GM12874 (cell line): ENCODE measurements around the gene AGPAT3.

Experiments
- TF ChIP-seq, protein P1 (sequence below): IDR thresholded peaks from 2 replicates; pipeline ENCODE4 v1.5.1; 2011; ENCODE audit warnings: low read depth, mild to moderate bottlenecking, control low read depth, low read length, moderate library complexity; ENCODE audit not compliant: insufficient read depth

The AGPAT3 gene

DNA sequence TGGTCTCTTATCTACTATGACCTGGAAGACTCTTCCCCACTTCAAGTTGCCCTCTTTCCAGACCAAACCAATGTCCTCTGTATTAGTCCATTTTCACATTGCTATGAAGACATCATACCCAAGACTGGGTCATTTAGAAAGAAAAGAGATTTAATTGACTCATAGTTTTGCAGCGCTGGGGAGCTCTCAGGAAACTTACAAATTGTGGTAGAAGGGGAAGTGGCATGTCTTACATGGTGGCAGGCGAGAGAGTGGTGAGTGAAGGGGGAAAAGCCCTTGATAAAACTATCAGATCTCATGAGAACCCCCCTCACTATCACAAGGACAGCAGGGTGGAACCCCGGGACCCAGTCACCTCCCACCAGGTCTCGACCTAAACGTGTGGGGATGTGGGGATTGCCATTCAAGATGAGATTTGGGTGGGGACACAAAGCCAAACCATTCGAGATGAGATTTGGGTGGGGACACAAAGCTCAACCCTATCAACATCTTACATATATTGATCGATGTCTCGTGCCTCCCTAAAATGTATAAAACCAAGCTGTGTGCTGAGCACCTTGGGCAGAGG lies 14.2 kb upstream of the AGPAT3 start:
- TF ChIP-seq, protein P1, sequence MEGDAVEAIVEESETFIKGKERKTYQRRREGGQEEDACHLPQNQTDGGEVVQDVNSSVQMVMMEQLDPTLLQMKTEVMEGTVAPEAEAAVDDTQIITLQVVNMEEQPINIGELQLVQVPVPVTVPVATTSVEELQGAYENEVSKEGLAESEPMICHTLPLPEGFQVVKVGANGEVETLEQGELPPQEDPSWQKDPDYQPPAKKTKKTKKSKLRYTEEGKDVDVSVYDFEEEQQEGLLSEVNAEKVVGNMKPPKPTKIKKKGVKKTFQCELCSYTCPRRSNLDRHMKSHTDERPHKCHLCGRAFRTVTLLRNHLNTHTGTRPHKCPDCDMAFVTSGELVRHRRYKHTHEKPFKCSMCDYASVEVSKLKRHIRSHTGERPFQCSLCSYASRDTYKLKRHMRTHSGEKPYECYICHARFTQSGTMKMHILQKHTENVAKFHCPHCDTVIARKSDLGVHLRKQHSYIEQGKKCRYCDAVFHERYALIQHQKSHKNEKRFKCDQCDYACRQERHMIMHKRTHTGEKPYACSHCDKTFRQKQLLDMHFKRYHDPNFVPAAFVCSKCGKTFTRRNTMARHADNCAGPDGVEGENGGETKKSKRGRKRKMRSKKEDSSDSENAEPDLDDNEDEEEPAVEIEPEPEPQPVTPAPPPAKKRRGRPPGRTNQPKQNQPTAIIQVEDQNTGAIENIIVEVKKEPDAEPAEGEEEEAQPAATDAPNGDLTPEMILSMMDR: no peak

DNA sequence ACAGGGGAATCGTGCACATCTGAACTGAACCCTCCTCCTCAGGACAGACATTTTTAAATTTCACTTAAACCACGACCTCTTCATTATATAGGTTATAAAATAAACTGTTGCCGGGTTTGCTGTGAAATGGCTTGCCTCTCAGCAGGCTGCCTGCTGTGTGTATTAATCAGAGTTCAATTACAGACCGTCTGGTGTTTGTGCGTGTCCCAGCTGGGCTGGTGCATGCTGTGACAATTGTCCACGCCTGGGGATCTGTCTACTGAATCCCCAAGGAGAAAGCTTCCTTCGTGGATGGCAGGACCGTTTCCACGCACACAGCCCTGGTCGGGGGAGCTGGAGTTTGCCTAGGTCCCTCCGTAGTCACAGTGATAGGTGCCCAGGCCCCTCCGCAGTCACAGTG lies 13.4 kb upstream of the AGPAT3 start:
- TF ChIP-seq, protein P1: no peak

DNA sequence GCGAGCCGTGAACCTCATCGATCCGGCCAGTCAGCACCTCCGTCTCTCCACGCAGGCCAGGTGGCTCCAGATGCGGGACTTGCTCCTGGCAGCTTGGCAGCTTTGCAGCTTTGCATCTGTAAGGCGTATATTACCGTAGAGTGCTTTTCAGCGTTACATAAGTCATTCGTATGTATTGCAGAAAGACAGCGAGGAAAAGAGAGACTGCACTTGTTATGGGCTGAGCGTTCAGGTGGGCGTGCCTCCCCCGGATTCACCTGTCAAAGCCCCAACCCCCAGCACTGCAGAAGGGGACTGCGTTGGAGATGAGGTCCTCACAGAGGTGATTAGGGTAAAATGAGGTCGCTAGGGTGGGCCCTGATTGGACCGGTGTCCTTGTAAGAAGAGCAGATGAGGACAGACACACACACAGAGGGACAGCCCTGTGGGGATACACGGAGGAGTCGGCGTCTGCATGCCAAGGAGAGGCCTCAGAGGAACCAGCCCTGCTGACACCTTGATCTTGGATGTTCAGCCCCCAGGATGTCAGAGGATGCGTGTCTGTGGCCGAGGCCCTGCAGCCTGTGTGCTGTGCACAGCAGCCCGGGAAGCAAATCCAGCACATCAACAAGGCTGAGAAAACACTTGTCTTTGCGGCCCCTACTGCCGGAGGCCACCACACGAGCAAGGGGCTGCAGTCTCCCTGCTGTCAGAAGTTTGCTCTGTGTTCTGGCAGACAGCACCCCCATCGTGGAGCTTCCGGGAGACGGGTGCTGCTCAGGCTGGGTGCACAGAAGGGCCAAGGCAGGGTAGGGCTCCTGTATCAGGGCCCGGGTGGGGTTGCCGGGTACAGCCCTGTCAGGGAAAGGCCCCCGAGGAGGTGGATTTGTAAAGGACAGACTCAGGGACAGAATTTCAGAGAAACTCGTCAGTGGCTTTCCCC lies 10.9 kb upstream of the AGPAT3 start:
- TF ChIP-seq, protein P1: no peak

DNA sequence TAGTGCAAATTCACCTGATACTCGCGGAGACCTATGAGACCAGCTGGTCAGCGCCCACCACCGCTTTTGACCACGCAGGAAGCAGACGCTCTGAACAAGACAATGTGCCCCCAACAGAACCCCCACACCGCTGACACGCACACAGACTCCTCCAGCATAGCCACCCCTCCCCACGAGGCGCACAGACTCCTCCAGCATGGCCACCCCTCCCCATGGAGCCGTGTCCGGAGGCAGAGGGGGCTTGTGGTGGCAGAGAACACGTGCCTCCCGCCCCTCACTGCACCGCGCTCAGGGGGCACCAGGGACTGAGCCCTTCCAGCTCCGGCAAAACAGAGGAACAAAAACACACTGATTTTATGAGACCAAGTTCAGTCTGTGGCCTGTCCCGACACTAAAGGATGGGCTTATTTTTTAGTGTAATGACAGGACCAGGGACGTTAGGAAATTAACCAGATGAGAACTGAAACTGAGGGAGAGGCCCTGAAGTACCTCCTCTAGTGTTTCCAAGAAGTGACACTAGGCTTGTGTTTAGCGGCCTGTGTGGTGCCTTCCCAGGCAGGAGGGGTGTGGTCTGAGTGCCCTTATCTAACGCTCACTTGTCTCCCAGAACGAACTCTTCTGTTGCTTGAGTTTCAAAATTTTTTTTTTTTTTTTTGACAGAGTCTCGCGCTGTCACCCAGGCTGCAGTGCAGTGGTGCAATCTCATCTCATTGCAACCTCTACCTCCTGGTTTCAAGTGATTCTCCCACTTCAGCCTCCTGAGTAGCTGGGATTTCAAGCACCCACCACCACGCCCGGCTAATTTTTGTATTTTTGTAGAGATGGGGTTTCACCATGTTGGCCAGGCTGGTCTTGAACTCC lies 10.0 kb upstream of the AGPAT3 start:
- TF ChIP-seq, protein P1: no peak

DNA sequence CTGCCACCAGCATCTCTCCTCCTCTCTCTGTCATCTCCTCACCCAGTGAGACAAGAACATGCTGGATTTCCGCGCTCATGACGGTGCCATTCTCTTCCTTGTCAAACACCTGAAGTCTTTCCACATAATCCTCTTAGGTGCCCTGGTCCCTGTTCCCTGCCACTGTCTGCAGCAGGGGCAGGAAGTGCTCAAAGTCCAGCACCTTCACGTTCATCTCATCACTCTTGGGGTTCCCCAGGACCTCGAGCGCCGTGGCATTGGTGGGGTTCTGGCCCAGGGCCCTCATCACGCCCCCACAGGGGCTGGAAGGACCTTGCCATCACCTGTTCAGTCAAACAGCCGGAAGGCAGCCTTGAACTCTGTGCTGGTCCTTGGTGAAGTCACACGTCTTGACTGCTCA lies 9.1 kb upstream of the AGPAT3 start:
- TF ChIP-seq, protein P1: no peak

DNA sequence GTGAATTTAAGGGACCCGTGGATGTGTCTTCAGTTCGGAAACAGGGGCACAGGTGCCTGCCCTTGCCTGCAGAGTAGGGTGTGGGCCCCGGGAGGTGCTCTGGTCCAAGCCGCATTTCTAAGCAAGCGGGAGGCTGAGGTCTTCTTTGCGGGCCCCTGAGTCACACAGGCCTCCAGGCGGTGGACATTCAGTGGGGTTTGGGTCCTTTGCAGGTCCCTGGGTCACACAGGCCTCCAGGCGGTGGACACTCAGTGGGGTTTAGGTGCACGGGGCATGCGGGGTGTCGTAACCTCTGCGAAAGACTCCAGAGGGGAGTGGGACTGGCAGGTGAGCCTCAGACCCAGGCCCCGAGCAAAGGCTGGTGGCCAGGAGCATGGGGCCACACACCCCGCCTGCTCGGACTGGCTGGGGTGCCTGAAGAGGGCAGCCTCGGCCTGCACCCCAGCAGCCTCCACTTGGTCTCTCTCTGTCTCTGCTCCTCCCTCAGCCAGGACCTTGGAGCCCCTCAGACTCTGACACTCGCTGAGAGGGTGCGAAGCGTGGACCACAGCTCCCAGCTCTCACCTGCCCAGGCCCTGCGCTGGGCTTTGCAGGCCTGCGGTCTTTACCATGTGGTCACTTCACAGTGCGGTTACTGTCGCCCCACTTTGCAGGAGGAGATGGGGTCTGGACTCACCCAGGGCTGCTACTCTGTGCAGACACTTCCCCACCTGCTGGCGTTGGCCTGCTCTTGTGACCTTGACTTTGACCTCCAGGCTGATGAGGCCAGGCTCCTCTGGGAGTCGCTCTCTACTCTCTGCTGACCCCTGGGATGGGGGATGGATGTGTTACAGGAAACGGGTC lies 6.0 kb upstream of the AGPAT3 start:
- TF ChIP-seq, protein P1: no peak
